SK-N-SH (cell line): Measurements from ENCODE around the gene SECTM1. TPM values are rescaled to one million over a fixed set of nuclear protein-coding genes. Genes with fewer than 3 reads are reported as not detected.

Experiments
- CTCF ChIA-PET: fragments of 300-600, 350-600 bp; formaldehyde crosslinking; extraction: SDS; loops from one replicate; lab custom pipeline; 2021; lab: Yijun Ruan, JAX
- POLR2A ChIA-PET: fragments of 350-600 bp; sonication (Branson Sonifier 250); formaldehyde crosslinking; extraction: SDS; loops from one replicate; lab custom pipeline; 2020; ENCODE audit warnings: antibody characterized with exemption, inconsistent platforms; lab: Yijun Ruan, JAX
- DNase-seq: peaks from one replicate; pipeline ENCODE4 v3.0.0; 2012
- H2AFZ ChIP-seq: fragments of 200-600 bp; sonication (generic); 2 replicates; pipeline ENCODE4 v1.8.1; 2016; ENCODE audit warnings: antibody characterized with exemption, mild to moderate bottlenecking, low read depth
- H3F3A ChIP-seq: fragments of 200-600 bp; sonication (generic); replicated peaks from 2 replicates; pipeline ENCODE3; 2016; ENCODE audit warnings: antibody characterized with exemption, mild to moderate bottlenecking; ENCODE audit not compliant: insufficient read depth
- H3K27ac ChIP-seq, 2 experiments: fragments of 200-500 bp in 1 of 2; fragments of 200-600 bp in 1 of 2; sonication (Bioruptor generic) in 1 of 2; sonication (generic), shearing (Covaris generic) in 1 of 2; 2 replicates each; pipeline versions ENCODE4 v1.5.1 to v1.6.1; 2014 to 2016; ENCODE audit warnings: low read depth in 2 of 2, inconsistent platforms in 1 of 2, low read length in 1 of 2, mild to moderate bottlenecking in 1 of 2, mixed read lengths in 1 of 2
- H3K27me3 ChIP-seq: fragments of 200-600 bp; sonication (generic), shearing (Covaris generic); 2 replicates; pipeline ENCODE4 v1.6.1; 2016; ENCODE audit warnings: mixed run types; ENCODE audit not compliant: insufficient read depth
- H3K36me3 ChIP-seq, 2 experiments: fragments of 200-500 bp in 1 of 2; fragments of 200-600 bp in 1 of 2; sonication (Bioruptor generic) in 1 of 2; sonication (generic) in 1 of 2; replicated peaks in 1 of 2; 2 replicates each; pipeline versions ENCODE3 to v1.5.1; 2014 to 2016; ENCODE audit warnings: low read length in 1 of 2, mild to moderate bottlenecking in 1 of 2; ENCODE audit not compliant: insufficient read depth in 2 of 2, control insufficient read depth in 1 of 2
- H3K4me1 ChIP-seq, 2 experiments: fragments of 200-500 bp in 1 of 2; fragments of 200-600 bp in 1 of 2; sonication (Bioruptor generic) in 1 of 2; sonication (generic), shearing (Covaris generic) in 1 of 2; 2 replicates each; pipeline versions ENCODE4 v1.5.1 to v1.6.1; 2014 to 2016; ENCODE audit warnings: low read depth in 1 of 2, low read length in 1 of 2, mixed run types in 1 of 2; ENCODE audit not compliant: insufficient read depth in 2 of 2, control insufficient read depth in 1 of 2
- H3K4me2 ChIP-seq: fragments of 200-600 bp; sonication (generic), shearing (Covaris generic); 2 replicates; pipeline ENCODE4 v1.6.1; 2017; ENCODE audit warnings: mixed run types
- H3K4me3 ChIP-seq, 2 experiments: fragments of 200-500 bp in 1 of 2; fragments of 200-600 bp in 1 of 2; sonication (Bioruptor generic) in 1 of 2; sonication (generic), shearing (Covaris generic) in 1 of 2; 2 replicates each; pipeline versions ENCODE4 v1.5.1 to v1.8.1; 2014 to 2016; ENCODE audit warnings: low read depth in 2 of 2, inconsistent platforms in 1 of 2, low read length in 1 of 2, mild to moderate bottlenecking in 1 of 2, mixed read lengths in 1 of 2, moderate library complexity in 1 of 2
- H3K79me2 ChIP-seq: fragments of 200-600 bp; sonication (generic); 2 replicates; pipeline ENCODE4 v1.8.1; 2017; ENCODE audit warnings: mild to moderate bottlenecking; ENCODE audit not compliant: insufficient read depth
- H3K9ac ChIP-seq: fragments of 200-600 bp; sonication (generic); 2 replicates; pipeline ENCODE4 v1.6.1; 2017; ENCODE audit warnings: mixed run types
- H3K9me2 ChIP-seq: fragments of 200-600 bp; sonication (generic); 2 replicates; pipeline ENCODE4 v1.6.1; 2017; ENCODE audit warnings: mixed run types
- H3K9me3 ChIP-seq: fragments of 200-600 bp; sonication (generic); 2 replicates; pipeline ENCODE4 v1.6.1; 2017; ENCODE audit warnings: mixed run types, mild to moderate bottlenecking, moderate library complexity
- H4K20me1 ChIP-seq: fragments of 200-600 bp; sonication (generic); 2 replicates; pipeline ENCODE4 v1.6.1; 2017; ENCODE audit warnings: mild to moderate bottlenecking, mixed run types; ENCODE audit not compliant: insufficient read depth
- CHD2 ChIP-seq: fragments of 150-350 bp; IDR thresholded peaks from 2 replicates; pipeline ENCODE4 v1.6.1; 2018; ENCODE audit warnings: low read length; ENCODE audit not compliant: partially characterized antibody
- ELF1 ChIP-seq: IDR thresholded peaks from 2 replicates; pipeline ENCODE4 v1.4.0; 2012
- FOSL2 ChIP-seq: IDR thresholded peaks from 2 replicates; pipeline ENCODE4 v1.4.0; 2012; ENCODE audit warnings: low read depth, mild to moderate bottlenecking, moderate library complexity, borderline replicate concordance
- FOXM1 ChIP-seq: IDR thresholded peaks from 2 replicates; pipeline ENCODE4 v1.4.0; 2012; ENCODE audit warnings: low read depth, mild to moderate bottlenecking
- GABPA ChIP-seq: IDR thresholded peaks from 2 replicates; pipeline ENCODE4 v1.4.0; 2012; ENCODE audit warnings: low read depth, mild to moderate bottlenecking
- GATA2 ChIP-seq: sonication (generic); formaldehyde crosslinking; IDR thresholded peaks from 2 replicates; pipeline ENCODE4 v1.5.0; 2020; ENCODE audit warnings: mild to moderate bottlenecking, missing genetic modification reagents
- JUND ChIP-seq: IDR thresholded peaks from 2 replicates; pipeline ENCODE4 v1.4.0; 2012
- MXI1 ChIP-seq: IDR thresholded peaks from 2 replicates; pipeline ENCODE4 v1.6.1; 2012; ENCODE audit warnings: mild to moderate bottlenecking, low read depth, low read length, improper control_type of control experiment
- RAD21 ChIP-seq: IDR thresholded peaks from 2 replicates; pipeline ENCODE4 v1.6.1; 2012; ENCODE audit warnings: mild to moderate bottlenecking, low read length
- RCOR1 ChIP-seq: fragments of 150-350 bp; IDR thresholded peaks from 2 replicates; pipeline ENCODE4 v1.6.1; 2017; ENCODE audit warnings: antibody characterized with exemption, low read length
- RFX5 ChIP-seq: IDR thresholded peaks from 2 replicates; pipeline ENCODE4 v1.6.1; 2012; ENCODE audit warnings: mild to moderate bottlenecking, improper control_type of control experiment, low read length
- SIN3A ChIP-seq: IDR thresholded peaks from 2 replicates; pipeline ENCODE4 v1.6.1; 2012; ENCODE audit warnings: low read depth, mild to moderate bottlenecking, low read length, moderate library complexity, borderline replicate concordance
- TAF1 ChIP-seq: IDR thresholded peaks from 2 replicates; pipeline ENCODE4 v1.6.1; 2012; ENCODE audit warnings: low read depth, mild to moderate bottlenecking, low read length, moderate library complexity, borderline replicate concordance
- TCF12 ChIP-seq: IDR thresholded peaks from 2 replicates; pipeline ENCODE4 v1.4.0; 2012
- WGBS: methylation state at CpG from one replicate; pipeline ENCODE4 v1.1.6; 2017; ENCODE audit warnings: low lambda C conversion rate; 5-methylcytosine and 5-hydroxymethylcytosine counted together
- polyA plus RNA-seq, 3 experiments: library from polyadenylated mRNA; depleted of rRNA; stranded (reverse); fragments of >200 nt; gene quantifications; 2 replicates each; pipeline ENCODE4 v1.2.3, GENCODE V29; 2012
- TF ChIP-seq, protein P1 (sequence below): fragments of 150-350 bp; IDR thresholded peaks from 2 replicates; pipeline ENCODE4 v1.6.1; 2016; ENCODE audit warnings: mild to moderate bottlenecking, low read depth, low read length
- TF ChIP-seq, protein P2 (sequence below): fragments of 150-350 bp; IDR thresholded peaks from 2 replicates; pipeline ENCODE4 v1.6.1; 2017; ENCODE audit warnings: antibody characterized with exemption, low read length, low read depth, borderline replicate concordance
- TF ChIP-seq, protein P3 (sequence below): IDR thresholded peaks from 2 replicates; pipeline ENCODE4 v1.4.0; 2012; ENCODE audit warnings: low read depth, borderline replicate concordance
- TF ChIP-seq, protein P4 (sequence below): IDR thresholded peaks from 2 replicates; pipeline ENCODE4; 2012
- TF ChIP-seq, protein P5 (sequence below): IDR thresholded peaks from 2 replicates; pipeline ENCODE4 v1.6.1; 2012; ENCODE audit warnings: mild to moderate bottlenecking, low read depth, low read length, moderate library complexity
- TF ChIP-seq, protein P6 (sequence below): IDR thresholded peaks from 2 replicates; pipeline ENCODE4 v1.4.0; 2012; ENCODE audit warnings: low read depth

SECTM1 gene
- polyA plus RNA-seq, 1 of the 3 experiments (the other 2 are of a cell fraction): 3.8 TPM

DNA sequence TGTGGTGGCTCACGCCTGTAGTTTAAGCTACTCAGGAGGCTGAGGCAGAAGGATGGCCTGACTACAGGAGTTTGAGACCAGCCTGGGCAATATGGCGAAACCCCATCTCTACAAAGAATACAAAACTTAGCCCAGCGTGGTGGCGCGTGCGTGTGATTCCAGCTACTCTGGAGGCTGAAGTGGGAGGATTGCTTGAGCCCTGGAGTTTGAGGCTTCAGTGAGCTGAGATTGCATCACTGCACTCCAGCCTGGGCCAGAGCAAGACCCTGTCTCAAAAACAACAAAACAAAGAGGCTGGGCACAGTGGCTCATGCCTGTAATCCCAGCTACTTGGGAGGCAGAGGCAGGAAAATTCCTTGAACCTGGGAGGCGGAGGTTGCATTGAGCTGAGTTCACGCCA, 53.0 kb downstream of the SECTM1 start:
- ChIA-PET CTCF (interaction anchor here (0.5 to 1.2 kb wide), 2 partner anchors 12 to 143 kb away, joined by 3 read pairs; no protein-coding TSS in a partner anchor), POLR2A (no interaction called here)
- no peak for DNase-seq
- WGBS: 97% methylated on average over 8 of the region's 8 CpGs
- H3K9ac ChIP-seq: no peak overlapping the region
- peaks cover 23% of the 10 kb centered on the region in 2 experiments; a peak in 3 of 4 replicates for H3K4me1 ChIP-seq
- no peaks in the 10 kb centered on the region for H3K9me3 ChIP-seq
- H3K79me2 ChIP-seq: no peaks in the 10 kb centered on the region
- peaks cover 8% of the 10 kb centered on the region for H3F3A ChIP-seq
- H3K27ac ChIP-seq: no peak overlapping the region
- no peak overlapping the region for H3K4me3 ChIP-seq
- no peaks in the 10 kb centered on the region for H3K27me3 ChIP-seq
- TF ChIP-seq FOXM1: no peak
- TF ChIP-seq TAF1: no peak
- no peak for TF ChIP-seq JUND
- TF ChIP-seq GATA2 (CRISPR knock-in tag): no peak
- TF ChIP-seq, protein P1, sequence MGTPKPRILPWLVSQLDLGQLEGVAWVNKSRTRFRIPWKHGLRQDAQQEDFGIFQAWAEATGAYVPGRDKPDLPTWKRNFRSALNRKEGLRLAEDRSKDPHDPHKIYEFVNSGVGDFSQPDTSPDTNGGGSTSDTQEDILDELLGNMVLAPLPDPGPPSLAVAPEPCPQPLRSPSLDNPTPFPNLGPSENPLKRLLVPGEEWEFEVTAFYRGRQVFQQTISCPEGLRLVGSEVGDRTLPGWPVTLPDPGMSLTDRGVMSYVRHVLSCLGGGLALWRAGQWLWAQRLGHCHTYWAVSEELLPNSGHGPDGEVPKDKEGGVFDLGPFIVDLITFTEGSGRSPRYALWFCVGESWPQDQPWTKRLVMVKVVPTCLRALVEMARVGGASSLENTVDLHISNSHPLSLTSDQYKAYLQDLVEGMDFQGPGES: no peak
- TF ChIP-seq RFX5: no peak
- no peak for TF ChIP-seq RCOR1
- TF ChIP-seq, protein P2, sequence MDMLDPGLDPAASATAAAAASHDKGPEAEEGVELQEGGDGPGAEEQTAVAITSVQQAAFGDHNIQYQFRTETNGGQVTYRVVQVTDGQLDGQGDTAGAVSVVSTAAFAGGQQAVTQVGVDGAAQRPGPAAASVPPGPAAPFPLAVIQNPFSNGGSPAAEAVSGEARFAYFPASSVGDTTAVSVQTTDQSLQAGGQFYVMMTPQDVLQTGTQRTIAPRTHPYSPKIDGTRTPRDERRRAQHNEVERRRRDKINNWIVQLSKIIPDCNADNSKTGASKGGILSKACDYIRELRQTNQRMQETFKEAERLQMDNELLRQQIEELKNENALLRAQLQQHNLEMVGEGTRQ: no peak
- no peak for TF ChIP-seq SIN3A
- TF ChIP-seq, protein P3, sequence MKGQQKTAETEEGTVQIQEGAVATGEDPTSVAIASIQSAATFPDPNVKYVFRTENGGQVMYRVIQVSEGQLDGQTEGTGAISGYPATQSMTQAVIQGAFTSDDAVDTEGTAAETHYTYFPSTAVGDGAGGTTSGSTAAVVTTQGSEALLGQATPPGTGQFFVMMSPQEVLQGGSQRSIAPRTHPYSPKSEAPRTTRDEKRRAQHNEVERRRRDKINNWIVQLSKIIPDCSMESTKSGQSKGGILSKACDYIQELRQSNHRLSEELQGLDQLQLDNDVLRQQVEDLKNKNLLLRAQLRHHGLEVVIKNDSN: no peak
- no peak overlapping the region for H2AFZ ChIP-seq
- no peaks in the 10 kb centered on the region for H4K20me1 ChIP-seq
- H3K4me2 ChIP-seq: no peak overlapping the region
- H3K36me3 ChIP-seq: no peaks in the 10 kb centered on the region
- H3K9me2 ChIP-seq: no peaks in the 10 kb centered on the region

DNA sequence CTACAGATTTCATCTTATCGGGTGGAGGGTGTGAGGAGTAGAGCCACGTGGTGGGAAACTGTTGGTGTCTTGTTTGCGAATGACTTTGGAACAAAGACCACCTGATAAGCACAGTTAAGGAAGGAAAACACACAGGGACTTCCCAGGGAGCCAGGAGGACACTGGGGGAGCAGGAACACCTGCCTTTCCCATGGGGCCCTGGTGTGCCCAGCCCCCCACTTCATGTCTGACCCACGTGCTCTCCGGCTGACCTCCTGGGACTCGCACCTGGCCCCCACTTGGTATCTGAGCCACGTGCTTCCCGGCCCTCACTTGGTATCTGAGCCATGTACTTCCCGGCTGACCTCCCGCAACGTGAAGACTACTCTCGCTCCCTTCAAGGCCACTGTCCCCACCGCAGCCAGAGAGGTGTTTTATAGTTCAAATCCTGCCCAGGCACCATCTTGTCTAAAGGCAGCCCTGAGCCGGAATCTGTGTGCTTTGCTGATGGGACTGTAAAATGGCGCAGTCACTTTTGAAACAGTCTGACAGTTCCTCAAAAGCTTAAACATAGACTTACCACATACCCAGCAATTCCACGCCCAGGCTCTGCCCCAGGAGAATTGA, 54.7 kb downstream of the SECTM1 start:
- H3K9me2 ChIP-seq: no peaks in the 10 kb centered on the region
- 89% methylated on average over 16 of the region's 16 CpGs for WGBS
- H3K9me3 ChIP-seq: no peaks in the 10 kb centered on the region
- peaks cover 8% of the 10 kb centered on the region for H3F3A ChIP-seq
- no peak overlapping the region for H3K27ac ChIP-seq
- H3K9ac ChIP-seq: no peak overlapping the region
- H4K20me1 ChIP-seq: no peaks in the 10 kb centered on the region
- H3K27me3 ChIP-seq: no peaks in the 10 kb centered on the region
- H3K79me2 ChIP-seq: 0 out of 2 replicates have a peak, but pooled peaks cover 4% of the 10 kb centered on the region
- POLR2A ChIA-PET: no interaction called here
- peaks cover 23 to 32% of the 10 kb centered on the region in 2 experiments for H3K4me1 ChIP-seq
- no peak overlapping the region for H3K4me2 ChIP-seq
- H2AFZ ChIP-seq: no peak overlapping the region
- no peak for DNase-seq
- no peaks in the 10 kb centered on the region for H3K36me3 ChIP-seq
- no peak overlapping the region for H3K4me3 ChIP-seq
- no peak for TF ChIP-seq FOXM1
- TF ChIP-seq, protein P4, sequence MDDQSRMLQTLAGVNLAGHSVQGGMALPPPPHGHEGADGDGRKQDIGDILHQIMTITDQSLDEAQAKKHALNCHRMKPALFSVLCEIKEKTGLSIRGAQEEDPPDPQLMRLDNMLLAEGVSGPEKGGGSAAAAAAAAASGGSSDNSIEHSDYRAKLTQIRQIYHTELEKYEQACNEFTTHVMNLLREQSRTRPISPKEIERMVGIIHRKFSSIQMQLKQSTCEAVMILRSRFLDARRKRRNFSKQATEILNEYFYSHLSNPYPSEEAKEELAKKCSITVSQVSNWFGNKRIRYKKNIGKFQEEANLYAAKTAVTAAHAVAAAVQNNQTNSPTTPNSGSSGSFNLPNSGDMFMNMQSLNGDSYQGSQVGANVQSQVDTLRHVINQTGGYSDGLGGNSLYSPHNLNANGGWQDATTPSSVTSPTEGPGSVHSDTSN: no peak
- TF ChIP-seq, protein P3: no peak
- TF ChIP-seq GABPA: no peak
- TF ChIP-seq, protein P5, sequence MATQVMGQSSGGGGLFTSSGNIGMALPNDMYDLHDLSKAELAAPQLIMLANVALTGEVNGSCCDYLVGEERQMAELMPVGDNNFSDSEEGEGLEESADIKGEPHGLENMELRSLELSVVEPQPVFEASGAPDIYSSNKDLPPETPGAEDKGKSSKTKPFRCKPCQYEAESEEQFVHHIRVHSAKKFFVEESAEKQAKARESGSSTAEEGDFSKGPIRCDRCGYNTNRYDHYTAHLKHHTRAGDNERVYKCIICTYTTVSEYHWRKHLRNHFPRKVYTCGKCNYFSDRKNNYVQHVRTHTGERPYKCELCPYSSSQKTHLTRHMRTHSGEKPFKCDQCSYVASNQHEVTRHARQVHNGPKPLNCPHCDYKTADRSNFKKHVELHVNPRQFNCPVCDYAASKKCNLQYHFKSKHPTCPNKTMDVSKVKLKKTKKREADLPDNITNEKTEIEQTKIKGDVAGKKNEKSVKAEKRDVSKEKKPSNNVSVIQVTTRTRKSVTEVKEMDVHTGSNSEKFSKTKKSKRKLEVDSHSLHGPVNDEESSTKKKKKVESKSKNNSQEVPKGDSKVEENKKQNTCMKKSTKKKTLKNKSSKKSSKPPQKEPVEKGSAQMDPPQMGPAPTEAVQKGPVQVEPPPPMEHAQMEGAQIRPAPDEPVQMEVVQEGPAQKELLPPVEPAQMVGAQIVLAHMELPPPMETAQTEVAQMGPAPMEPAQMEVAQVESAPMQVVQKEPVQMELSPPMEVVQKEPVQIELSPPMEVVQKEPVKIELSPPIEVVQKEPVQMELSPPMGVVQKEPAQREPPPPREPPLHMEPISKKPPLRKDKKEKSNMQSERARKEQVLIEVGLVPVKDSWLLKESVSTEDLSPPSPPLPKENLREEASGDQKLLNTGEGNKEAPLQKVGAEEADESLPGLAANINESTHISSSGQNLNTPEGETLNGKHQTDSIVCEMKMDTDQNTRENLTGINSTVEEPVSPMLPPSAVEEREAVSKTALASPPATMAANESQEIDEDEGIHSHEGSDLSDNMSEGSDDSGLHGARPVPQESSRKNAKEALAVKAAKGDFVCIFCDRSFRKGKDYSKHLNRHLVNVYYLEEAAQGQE: no peak
- TF ChIP-seq MXI1: no peak
- no peak for TF ChIP-seq CHD2
- no peak for TF ChIP-seq RCOR1
- no peak for TF ChIP-seq TCF12
- TF ChIP-seq, protein P6, sequence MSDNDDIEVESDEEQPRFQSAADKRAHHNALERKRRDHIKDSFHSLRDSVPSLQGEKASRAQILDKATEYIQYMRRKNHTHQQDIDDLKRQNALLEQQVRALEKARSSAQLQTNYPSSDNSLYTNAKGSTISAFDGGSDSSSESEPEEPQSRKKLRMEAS: no peak
- no peak for TF ChIP-seq FOSL2
- no peak for TF ChIP-seq ELF1
- TF ChIP-seq RAD21: no peak
- TF ChIP-seq, all 33 proteins: peak for 0
- CTCF ChIA-PET: no interaction called here
